Neural crest cell (in vitro differentiated cells): ENCODE measurements around the gene BANF2. TPM values are rescaled to one million over a fixed set of nuclear protein-coding genes. Genes with fewer than 3 reads are reported as not detected.

Experiments used
- DNase-seq: peaks from one replicate; pipeline ENCODE4 v3.0.0; 2021; ENCODE audit warnings: low read depth, mixed read lengths, low spot score
- H3K27ac Mint-ChIP-seq: one replicate; pipeline ENCODE4 v1.8.0; 2021; ENCODE audit warnings: mild to moderate bottlenecking, mixed read lengths; ENCODE audit not compliant: unreplicated experiment
- H3K27me3 Mint-ChIP-seq: 2 replicates; pipeline ENCODE4 v1.8.0; 2021; ENCODE audit warnings: low read depth, mild to moderate bottlenecking, mixed read lengths
- H3K36me3 Mint-ChIP-seq: 2 replicates; pipeline ENCODE4 v1.8.0; 2021; ENCODE audit warnings: low read depth, mild to moderate bottlenecking, mixed read lengths
- H3K4me1 Mint-ChIP-seq: 2 replicates; pipeline ENCODE4 v1.8.0; 2021; ENCODE audit warnings: mixed read lengths
- H3K4me3 Mint-ChIP-seq: one replicate; pipeline ENCODE4 v1.8.0; 2021; ENCODE audit warnings: mild to moderate bottlenecking, mixed read lengths
- H3K9me3 Mint-ChIP-seq: 2 replicates; pipeline ENCODE4 v1.8.0; 2021; ENCODE audit warnings: mixed read lengths
- total RNA-seq: library from RNA; stranded (reverse); gene quantifications from 2 replicates; pipeline ENCODE4 v1.2.1, GENCODE V29; 2021
- TF ChIP-seq, protein P1 (sequence below): fragments of 200-600 bp; sonication (generic); conservative IDR thresholded peaks from 2 replicates; pipeline ENCODE4 v1.5.0; 2021; ENCODE audit warnings: antibody characterized with exemption, mild to moderate bottlenecking

BANF2 gene
- total RNA-seq, 1 donor from 2014 or later: not detected

- Mint-ChIP-seq H3K4me1 (no peaks in the 10 kb centered on the region), H3K27me3 (peaks cover 56% of the 10 kb centered on the region), H3K9me3 (peaks cover 16% of the 10 kb centered on the region), H3K36me3 (peaks cover 7% of the 10 kb centered on the region), H3K27ac (no peak overlapping the region), H3K4me3 (no peak overlapping the region)
- DNase-seq: no peak
- TF ChIP-seq, protein P1, sequence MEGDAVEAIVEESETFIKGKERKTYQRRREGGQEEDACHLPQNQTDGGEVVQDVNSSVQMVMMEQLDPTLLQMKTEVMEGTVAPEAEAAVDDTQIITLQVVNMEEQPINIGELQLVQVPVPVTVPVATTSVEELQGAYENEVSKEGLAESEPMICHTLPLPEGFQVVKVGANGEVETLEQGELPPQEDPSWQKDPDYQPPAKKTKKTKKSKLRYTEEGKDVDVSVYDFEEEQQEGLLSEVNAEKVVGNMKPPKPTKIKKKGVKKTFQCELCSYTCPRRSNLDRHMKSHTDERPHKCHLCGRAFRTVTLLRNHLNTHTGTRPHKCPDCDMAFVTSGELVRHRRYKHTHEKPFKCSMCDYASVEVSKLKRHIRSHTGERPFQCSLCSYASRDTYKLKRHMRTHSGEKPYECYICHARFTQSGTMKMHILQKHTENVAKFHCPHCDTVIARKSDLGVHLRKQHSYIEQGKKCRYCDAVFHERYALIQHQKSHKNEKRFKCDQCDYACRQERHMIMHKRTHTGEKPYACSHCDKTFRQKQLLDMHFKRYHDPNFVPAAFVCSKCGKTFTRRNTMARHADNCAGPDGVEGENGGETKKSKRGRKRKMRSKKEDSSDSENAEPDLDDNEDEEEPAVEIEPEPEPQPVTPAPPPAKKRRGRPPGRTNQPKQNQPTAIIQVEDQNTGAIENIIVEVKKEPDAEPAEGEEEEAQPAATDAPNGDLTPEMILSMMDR: no peak
Observed at GRCh38 chr20:17691758-17692157, 8.0 kb upstream of the BANF2 start.

GRCh38 chr20:17693444-17694001 lies 6.2 kb upstream of the BANF2 start:
- no peak for DNase-seq
- Mint-ChIP-seq H3K27ac (no peak overlapping the region), H3K4me1 (no peaks in the 10 kb centered on the region), H3K36me3 (no peaks in the 10 kb centered on the region), H3K9me3 (peaks cover 4% of the 10 kb centered on the region), H3K4me3 (no peak overlapping the region), H3K27me3 (peaks cover 41% of the 10 kb centered on the region)
- TF ChIP-seq, protein P1: no peak

GRCh38 chr20:17694767-17695166 lies 5.0 kb upstream of the BANF2 start:
- no peak overlapping the region for H3K4me3 Mint-ChIP-seq
- no peaks in the 10 kb centered on the region for H3K36me3 Mint-ChIP-seq
- H3K27me3 Mint-ChIP-seq: peaks cover 30% of the 10 kb centered on the region
- H3K9me3 Mint-ChIP-seq: peaks cover 4% of the 10 kb centered on the region
- TF ChIP-seq, protein P1: no peak
- H3K4me1 Mint-ChIP-seq: no peaks in the 10 kb centered on the region
- DNase-seq: no peak
- no peak overlapping the region for H3K27ac Mint-ChIP-seq

DNA sequence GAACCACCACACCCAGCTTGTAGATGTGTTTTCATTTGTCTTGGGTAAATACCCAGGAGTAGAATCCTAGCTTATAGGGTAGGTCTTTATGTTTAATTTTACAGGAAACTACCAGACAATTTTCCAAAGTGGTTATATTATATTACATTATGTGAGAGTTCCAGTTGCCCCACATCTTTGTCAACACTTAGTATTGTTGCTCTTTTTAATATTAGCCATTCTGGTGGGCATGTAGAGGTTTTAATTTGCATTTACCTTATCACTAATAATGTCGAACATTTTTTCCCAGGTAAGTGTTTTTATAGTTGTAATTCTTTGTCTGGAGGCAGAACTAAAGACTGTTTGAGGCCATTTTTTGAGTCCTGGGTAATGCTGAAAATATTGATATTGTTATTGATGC lies 3.5 kb upstream of the BANF2 start:
- Mint-ChIP-seq H3K36me3 (no peaks in the 10 kb centered on the region), H3K4me1 (no peaks in the 10 kb centered on the region), H3K9me3 (peaks cover 4% of the 10 kb centered on the region), H3K27me3 (peaks cover 20% of the 10 kb centered on the region), H3K27ac (no peak overlapping the region), H3K4me3 (no peak overlapping the region)
- no peak for DNase-seq
- TF ChIP-seq, protein P1: no peak

- Mint-ChIP-seq H3K27me3 (peaks cover 12% of the 10 kb centered on the region), H3K9me3 (peaks cover 4% of the 10 kb centered on the region), H3K27ac (no peak overlapping the region), H3K4me3 (no peak overlapping the region), H3K4me1 (no peaks in the 10 kb centered on the region), H3K36me3 (no peaks in the 10 kb centered on the region)
- no peak for DNase-seq
- TF ChIP-seq, protein P1: no peak
Observed at GRCh38 chr20:17697171-17697570, 2.6 kb upstream of the BANF2 start.
